Kidney (tissue), 14 donors: ENCODE results near the gene IQUB. TPM values are rescaled to one million over a fixed set of nuclear protein-coding genes. Genes with fewer than 3 reads are reported as not detected.
A peak's percentile ranks its signal among the peaks of the same experiment; 100 is the strongest.
"Not testable (repeated sequence)": the region's sequence is repeated elsewhere in the genome, so short reads cannot be mapped to it uniquely, and the experiment has no call there.

ENCODE experiments used
- DNase-seq, 5 donors: peaks; one replicate each; pipeline ENCODE4 v3.0.0-alpha.2; 2013 to 2020
- FAIRE-seq: peaks from 2 replicates; lab custom pipeline; 2012; peaks lifted over from hg19 to GRCh38; lab: Jason Lieb, UNC
- H3K27ac ChIP-seq, 2 donors: one replicate each; pipeline ENCODE4 v1.7.0; 2013; ENCODE audit warnings: low read depth in 2 of 2, low read length in 2 of 2, inconsistent platforms in 1 of 2
- H3K27me3 ChIP-seq: one replicate; pipeline ENCODE4 v1.7.1; 2013; ENCODE audit warnings: low read length, inconsistent platforms; ENCODE audit not compliant: control insufficient read depth, insufficient read depth
- H3K36me3 ChIP-seq, 3 donors: one replicate each; pipeline versions ENCODE4 v1.7.0 to v1.7.1; 2013; ENCODE audit warnings: low read length in 3 of 3, control low read depth in 1 of 3, inconsistent platforms in 1 of 3; ENCODE audit not compliant: insufficient read depth in 3 of 3, control insufficient read depth in 2 of 3
- H3K4me1 ChIP-seq, 3 donors: one replicate each; pipeline versions ENCODE4 v1.7.0 to v1.7.1; 2013; ENCODE audit warnings: low read length in 3 of 3, inconsistent platforms in 1 of 3, low read depth in 1 of 3; ENCODE audit not compliant: control insufficient read depth in 2 of 3, insufficient read depth in 2 of 3
- H3K4me3 ChIP-seq, 3 donors: one replicate each; pipeline versions ENCODE4 v1.7.0 to v1.8.1; 2013; ENCODE audit warnings: low read length in 3 of 3, control low read depth in 1 of 3, inconsistent platforms in 1 of 3
- H3K9ac ChIP-seq, 3 donors: one replicate each; pipeline versions ENCODE4 v1.7.0 to v1.7.1; 2013; ENCODE audit warnings: low read length in 3 of 3, control low read depth in 1 of 3, inconsistent platforms in 1 of 3
- H3K9me3 ChIP-seq, 3 donors: one replicate each; pipeline versions ENCODE4 v1.7.0 to v1.7.1; 2013; ENCODE audit warnings: low read length in 3 of 3, control low read depth in 1 of 3, inconsistent platforms in 1 of 3; ENCODE audit not compliant: control insufficient read depth in 2 of 3, insufficient read depth in 1 of 3
- intact Hi-C: fragments of 100-400 bp; cut with DNase I; formaldehyde crosslinking; loops from one replicate; pipeline ENCODE4 v1.11.1; 2022
- polyA plus RNA-seq: library from polyadenylated mRNA; stranded (reverse); fragments of 350-450 nt; fragmentation: Illumina TruSeq; extraction: RNeasy Lipid Tissue Mini Kit (QIAGEN cat#74804); gene quantifications from one replicate; pipeline ENCODE4 v1.2.3, GENCODE V29; 2014; ENCODE audit warnings: low read depth, low replicate concordance; ENCODE audit not compliant: insufficient read depth
- total RNA-seq: library from RNA; stranded (reverse); fragmentation: NEBNext Ultra II Directional; extraction: Animal tissue kit (Norgen Biotek cat#: 25700); gene quantifications from one replicate; pipeline ENCODE4 v1.2.1, GENCODE V29; 2021
- TF ChIP-seq, protein P1 (sequence below): IDR thresholded peaks from 3 replicates; pipeline ENCODE4 v1.5.1; 2012; ENCODE audit warnings: mild to moderate bottlenecking, moderate library complexity, borderline replicate concordance; ENCODE audit not compliant: insufficient read depth; ENCODE audit errors: extremely low read depth
- donor health status: control.
- donor health status: control.
- donor health status: control.
- donor health status: control.
- donor health status: control.
- donor health status: DM: yes; HTN: yes; CAD: no.
- donor health status: Normal renal cell carcinoma (clear cell type).

Gene IQUB
- total and polyA plus RNA-seq, 2 donors from 2014 or later: 1.8 to 6.9 TPM

GRCh38 chr7:123526533-123526932 lies 7.9 kb downstream of the IQUB start:
- H3K27me3 ChIP-seq, H3K36me3 ChIP-seq, FAIRE-seq, H3K4me1 ChIP-seq, H3K27ac ChIP-seq, H3K4me3 ChIP-seq, intact Hi-C loops, H3K9ac ChIP-seq, DNase-seq, H3K9me3 ChIP-seq: not testable (repeated sequence)

- no peak overlapping the region for H3K27ac ChIP-seq
Measured at GRCh38 chr7:123522066-123522465, 12.3 kb downstream of the IQUB start.

GRCh38 chr7:123505221-123505620 lies 29.2 kb downstream of the IQUB start:
- no peak for FAIRE-seq
- intact Hi-C loops: no loop called here

More at GRCh38 chr7:123522066-123522465, 12.3 kb downstream of the IQUB start:
- intact Hi-C loops: no loop called here
- Histone ChIP-seq H3K27me3 (no peaks in the 10 kb centered on the region), H3K36me3 (no peaks in the 10 kb centered on the region), H3K9me3 (no peaks in the 10 kb centered on the region), H3K9ac (no peak overlapping the region), H3K4me3 (peak overlapping the region in 1 of 3 donors; percentile 28), H3K4me1 (peaks cover 0 to 7% (median 2%) of the 10 kb centered on the region in 3 donors)
- TF ChIP-seq, protein P1, sequence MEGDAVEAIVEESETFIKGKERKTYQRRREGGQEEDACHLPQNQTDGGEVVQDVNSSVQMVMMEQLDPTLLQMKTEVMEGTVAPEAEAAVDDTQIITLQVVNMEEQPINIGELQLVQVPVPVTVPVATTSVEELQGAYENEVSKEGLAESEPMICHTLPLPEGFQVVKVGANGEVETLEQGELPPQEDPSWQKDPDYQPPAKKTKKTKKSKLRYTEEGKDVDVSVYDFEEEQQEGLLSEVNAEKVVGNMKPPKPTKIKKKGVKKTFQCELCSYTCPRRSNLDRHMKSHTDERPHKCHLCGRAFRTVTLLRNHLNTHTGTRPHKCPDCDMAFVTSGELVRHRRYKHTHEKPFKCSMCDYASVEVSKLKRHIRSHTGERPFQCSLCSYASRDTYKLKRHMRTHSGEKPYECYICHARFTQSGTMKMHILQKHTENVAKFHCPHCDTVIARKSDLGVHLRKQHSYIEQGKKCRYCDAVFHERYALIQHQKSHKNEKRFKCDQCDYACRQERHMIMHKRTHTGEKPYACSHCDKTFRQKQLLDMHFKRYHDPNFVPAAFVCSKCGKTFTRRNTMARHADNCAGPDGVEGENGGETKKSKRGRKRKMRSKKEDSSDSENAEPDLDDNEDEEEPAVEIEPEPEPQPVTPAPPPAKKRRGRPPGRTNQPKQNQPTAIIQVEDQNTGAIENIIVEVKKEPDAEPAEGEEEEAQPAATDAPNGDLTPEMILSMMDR: no peak
- FAIRE-seq (peak; percentile 55), DNase-seq (peak; percentile 59 to 92 (median 75))

GRCh38 chr7:123502201-123502600 lies 32.2 kb downstream of the IQUB start:
- Histone ChIP-seq H3K27me3 (no peaks in the 10 kb centered on the region), H3K36me3 (no peaks in the 10 kb centered on the region), H3K27ac (no peak overlapping the region), H3K4me1 (no peaks in the 10 kb centered on the region), H3K9ac (no peak overlapping the region), H3K9me3 (peaks cover 0 to 6% (median 0%) of the 10 kb centered on the region in 3 donors), H3K4me3 (no peak overlapping the region)
- DNase-seq (no peak), FAIRE-seq (no peak)
- intact Hi-C loops: no loop called here
- TF ChIP-seq, protein P1: no peak

More at GRCh38 chr7:123505221-123505620, 29.2 kb downstream of the IQUB start:
- Histone ChIP-seq H3K27ac (no peak overlapping the region), H3K4me1 (no peaks in the 10 kb centered on the region), H3K27me3 (no peaks in the 10 kb centered on the region), H3K9ac (no peak overlapping the region), H3K36me3 (no peaks in the 10 kb centered on the region), H3K4me3 (no peak overlapping the region), H3K9me3 (peaks cover 0 to 6% (median 0%) of the 10 kb centered on the region in 3 donors)
- no peak for DNase-seq
- TF ChIP-seq, protein P1: no peak
